ENCODE measurements around the gene TFAP2A.

The TFAP2A gene

GRCh38 chr6:10381133-10381829 is 33.6 kb downstream of the TFAP2A start:
- no peak overlapping the region for H3K18ac ChIP-seq (ENCODE audit: low read depth in 1 of 2, low read length in 2 of 2)
- no peak overlapping the region for H2BK15ac ChIP-seq (ENCODE audit: low read depth, poor library complexity, severe bottlenecking)
- peaks cover 62% of the 10 kb centered on the region in 2 experiments for H3K27me3 ChIP-seq (ENCODE audit: control insufficient read depth in 1 of 2, insufficient read depth in 1 of 2, low read length in 2 of 2)
- no peak overlapping the region for H2AK5ac ChIP-seq (ENCODE audit: low read length, severe bottlenecking)
- no peak overlapping the region for H4K8ac ChIP-seq (ENCODE audit: low read length)
- no peak overlapping the region for H3K9ac ChIP-seq (ENCODE audit: low read length)
- no peak overlapping the region for H4K91ac ChIP-seq (ENCODE audit: low read length)
- H2AFZ ChIP-seq (ENCODE audit: low read depth, low read length): no peak overlapping the region
- no peak for DNase-seq
- H3K79me1 ChIP-seq (replicated peaks; ENCODE audit: low read length, poor library complexity, severe bottlenecking): no peaks in the 10 kb centered on the region
- H3K9me3 ChIP-seq (ENCODE audit: control insufficient read depth, low read length): peaks cover 2% of the 10 kb centered on the region
- H3K23ac ChIP-seq (ENCODE audit: low read length in 2 of 2): no peak overlapping the region
- no peak overlapping the region for H3K27ac ChIP-seq (ENCODE audit: low read length, poor library complexity, severe bottlenecking)
- no peak overlapping the region for H3K4me2 ChIP-seq (ENCODE audit: low read length, poor library complexity, severe bottlenecking)
- no peak overlapping the region for H3K14ac ChIP-seq (ENCODE audit: low read length in 2 of 2)
- H3K4me3 ChIP-seq (ENCODE audit: insufficient read depth in 1 of 2, low read depth in 1 of 2, low read length in 2 of 2): no peak overlapping the region
- H3K36me3 ChIP-seq (ENCODE audit: control insufficient read depth in 1 of 2, insufficient read depth in 2 of 2, low read depth in 1 of 2, low read length in 2 of 2): no peaks in the 10 kb centered on the region
- no peak overlapping the region for H2BK12ac ChIP-seq (ENCODE audit: low read length in 2 of 2)
- H2BK120ac ChIP-seq (ENCODE audit: low read depth, low read length): no peak overlapping the region
- WGBS: 7% methylated on average over 34 of the region's 34 CpGs
- no peak overlapping the region for H2BK5ac ChIP-seq (ENCODE audit: low read depth, low read length, poor library complexity, severe bottlenecking)
- H3K4me1 ChIP-seq (ENCODE audit: control insufficient read depth, insufficient read depth, low read depth, low read length): peaks cover 15% of the 10 kb centered on the region
- no peak overlapping the region for H3K4ac ChIP-seq (ENCODE audit: low read depth in 1 of 2, low read length in 2 of 2)

GRCh38 chr6:10375391-10375969 is 39.4 kb downstream of the TFAP2A start:
- H3K36me3 ChIP-seq (ENCODE audit: control insufficient read depth in 1 of 2, insufficient read depth in 2 of 2, low read depth in 1 of 2, low read length in 2 of 2): no peaks in the 10 kb centered on the region
- no peaks in the 10 kb centered on the region for H3K9me3 ChIP-seq (ENCODE audit: control insufficient read depth, low read length)
- no peak overlapping the region for H3K14ac ChIP-seq (ENCODE audit: low read length in 2 of 2)
- no peak overlapping the region for H3K27ac ChIP-seq (ENCODE audit: low read length, poor library complexity, severe bottlenecking)
- H2BK12ac ChIP-seq (ENCODE audit: low read length in 2 of 2): no peak overlapping the region
- H2AK5ac ChIP-seq (ENCODE audit: low read length, severe bottlenecking): no peak overlapping the region
- H3K4ac ChIP-seq (ENCODE audit: low read depth in 1 of 2, low read length in 2 of 2): no peak overlapping the region
- no peaks in the 10 kb centered on the region for H3K4me1 ChIP-seq (ENCODE audit: control insufficient read depth, insufficient read depth, low read depth, low read length)
- no peak overlapping the region for H2BK5ac ChIP-seq (ENCODE audit: low read depth, low read length, poor library complexity, severe bottlenecking)
- no peak overlapping the region for H4K91ac ChIP-seq (ENCODE audit: low read length)
- 91% methylated on average over 3 of the region's 4 CpGs for WGBS
- H3K4me3 ChIP-seq (ENCODE audit: insufficient read depth in 1 of 2, low read depth in 1 of 2, low read length in 2 of 2): no peak overlapping the region
- no peak overlapping the region for H3K4me2 ChIP-seq (ENCODE audit: low read length, poor library complexity, severe bottlenecking)
- no peak overlapping the region for H3K23ac ChIP-seq (ENCODE audit: low read length in 2 of 2)
- peaks cover 4% of the 10 kb centered on the region in 2 experiments for H3K27me3 ChIP-seq (ENCODE audit: control insufficient read depth in 1 of 2, insufficient read depth in 1 of 2, low read length in 2 of 2)
- H2BK15ac ChIP-seq (ENCODE audit: low read depth, poor library complexity, severe bottlenecking): no peak overlapping the region
- H3K79me1 ChIP-seq (replicated peaks; ENCODE audit: low read length, poor library complexity, severe bottlenecking): no peaks in the 10 kb centered on the region
- H2AFZ ChIP-seq (ENCODE audit: low read depth, low read length): no peak overlapping the region
- H3K9ac ChIP-seq (ENCODE audit: low read length): no peak overlapping the region
- no peak for DNase-seq
- no peak overlapping the region for H3K18ac ChIP-seq (ENCODE audit: low read depth in 1 of 2, low read length in 2 of 2)
- no peak overlapping the region for H2BK120ac ChIP-seq (ENCODE audit: low read depth, low read length)
- no peak overlapping the region for H4K8ac ChIP-seq (ENCODE audit: low read length)

GRCh38 chr6:10373642-10374359 is 41.1 kb downstream of the TFAP2A start:
- no peak overlapping the region for H2BK120ac ChIP-seq (ENCODE audit: low read depth, low read length)
- H3K9ac ChIP-seq (ENCODE audit: low read length): no peak overlapping the region
- H2BK15ac ChIP-seq (ENCODE audit: low read depth, poor library complexity, severe bottlenecking): no peak overlapping the region
- no peak overlapping the region for H3K14ac ChIP-seq (ENCODE audit: low read length in 2 of 2)
- no peak overlapping the region for H2BK5ac ChIP-seq (ENCODE audit: low read depth, low read length, poor library complexity, severe bottlenecking)
- H3K4me1 ChIP-seq (ENCODE audit: control insufficient read depth, insufficient read depth, low read depth, low read length): no peaks in the 10 kb centered on the region
- no peak for DNase-seq
- H3K4me2 ChIP-seq (ENCODE audit: low read length, poor library complexity, severe bottlenecking): no peak overlapping the region
- H3K9me3 ChIP-seq (ENCODE audit: control insufficient read depth, low read length): peaks cover 3% of the 10 kb centered on the region
- no peak overlapping the region for H4K8ac ChIP-seq (ENCODE audit: low read length)
- H3K27me3 ChIP-seq (ENCODE audit: control insufficient read depth in 1 of 2, insufficient read depth in 1 of 2, low read length in 2 of 2): no peaks in the 10 kb centered on the region
- no peak overlapping the region for H3K18ac ChIP-seq (ENCODE audit: low read depth in 1 of 2, low read length in 2 of 2)
- H3K23ac ChIP-seq (ENCODE audit: low read length in 2 of 2): no peak overlapping the region
- H2AFZ ChIP-seq (ENCODE audit: low read depth, low read length): no peak overlapping the region
- no peak overlapping the region for H3K27ac ChIP-seq (ENCODE audit: low read length, poor library complexity, severe bottlenecking)
- no peak overlapping the region for H2AK5ac ChIP-seq (ENCODE audit: low read length, severe bottlenecking)
- H4K91ac ChIP-seq (ENCODE audit: low read length): no peak overlapping the region
- no peaks in the 10 kb centered on the region for H3K79me1 ChIP-seq (replicated peaks; ENCODE audit: low read length, poor library complexity, severe bottlenecking)
- no peak overlapping the region for H3K4me3 ChIP-seq (ENCODE audit: insufficient read depth in 1 of 2, low read depth in 1 of 2, low read length in 2 of 2)
- 63% methylated on average over 3 of the region's 3 CpGs for WGBS
- no peak overlapping the region for H3K4ac ChIP-seq (ENCODE audit: low read depth in 1 of 2, low read length in 2 of 2)
- H2BK12ac ChIP-seq (ENCODE audit: low read length in 2 of 2): no peak overlapping the region
- no peaks in the 10 kb centered on the region for H3K36me3 ChIP-seq (ENCODE audit: control insufficient read depth in 1 of 2, insufficient read depth in 2 of 2, low read depth in 1 of 2, low read length in 2 of 2)

- Histone ChIP-seq H3K79me1 (replicated peaks; ENCODE audit: low read length, poor library complexity, severe bottlenecking) (no peaks in the 10 kb centered on the region), H3K4me2 (ENCODE audit: low read length, poor library complexity, severe bottlenecking) (no peak overlapping the region), H2BK5ac (ENCODE audit: low read depth, low read length, poor library complexity, severe bottlenecking) (no peak overlapping the region), H3K4me1 (ENCODE audit: control insufficient read depth, insufficient read depth, low read depth, low read length) (no peaks in the 10 kb centered on the region), H3K27ac (ENCODE audit: low read length, poor library complexity, severe bottlenecking) (no peak overlapping the region), H3K27me3 (ENCODE audit: control insufficient read depth in 1 of 2, insufficient read depth in 1 of 2, low read length in 2 of 2) (no peaks in the 10 kb centered on the region), H3K4me3 (ENCODE audit: insufficient read depth in 1 of 2, low read depth in 1 of 2, low read length in 2 of 2) (no peak overlapping the region), H4K8ac (ENCODE audit: low read length) (no peak overlapping the region), H2BK12ac (ENCODE audit: low read length in 2 of 2) (no peak overlapping the region), H3K14ac (ENCODE audit: low read length in 2 of 2) (no peak overlapping the region), H4K91ac (ENCODE audit: low read length) (no peak overlapping the region), H2BK15ac (ENCODE audit: low read depth, poor library complexity, severe bottlenecking) (no peak overlapping the region), H3K23ac (ENCODE audit: low read length in 2 of 2) (no peak overlapping the region), H3K36me3 (ENCODE audit: control insufficient read depth in 1 of 2, insufficient read depth in 2 of 2, low read depth in 1 of 2, low read length in 2 of 2) (no peaks in the 10 kb centered on the region), H2BK120ac (ENCODE audit: low read depth, low read length) (no peak overlapping the region), H3K9me3 (ENCODE audit: control insufficient read depth, low read length) (peaks cover 11% of the 10 kb centered on the region), H2AK5ac (ENCODE audit: low read length, severe bottlenecking) (no peak overlapping the region), H3K18ac (ENCODE audit: low read depth in 1 of 2, low read length in 2 of 2) (no peak overlapping the region), H2AFZ (ENCODE audit: low read depth, low read length) (no peak overlapping the region), H3K9ac (ENCODE audit: low read length) (no peak overlapping the region), H3K4ac (ENCODE audit: low read depth in 1 of 2, low read length in 2 of 2) (no peak overlapping the region)
- 65% methylated on average over 3 of the region's 5 CpGs for WGBS
- peak; percentile 70 for DNase-seq
These were observed 45.0 kb downstream of the TFAP2A start for GRCh38 chr6:10369896-10370295.

Measured in mesenchymal stem cell (in vitro differentiated cells and primary cell).